ENCODE data around the gene IPPK.
"Not testable (repeated sequence)": the region's sequence is repeated elsewhere in the genome, so short reads cannot be mapped to it uniquely, and the experiment has no call there.

IPPK gene

GRCh38 chr9:92613268-92614122 is 56.4 kb downstream of the IPPK start:
- DNase-seq, result no peak

GRCh38 chr9:92612816-92613215 is 57.1 kb downstream of the IPPK start:
- no peak for DNase-seq

- no peak for DNase-seq
Observed at GRCh38 chr9:92612292-92612691, 57.6 kb downstream of the IPPK start.

GRCh38 chr9:92611621-92612285 is 58.2 kb downstream of the IPPK start:
- no peak for DNase-seq

GRCh38 chr9:92610470-92611420 is 59.2 kb downstream of the IPPK start:
- no peak for DNase-seq

- DNase-seq, result no peak
Observed at GRCh38 chr9:92608909-92609445, 61.0 kb downstream of the IPPK start.

GRCh38 chr9:92608241-92608908 is 61.6 kb downstream of the IPPK start:
- DNase-seq, result no peak

GRCh38 chr9:92607773-92608172 is 62.2 kb downstream of the IPPK start:
- DNase-seq, result no peak

GRCh38 chr9:92607088-92607487 is 62.8 kb downstream of the IPPK start:
- no peak for DNase-seq

GRCh38 chr9:92605224-92605623 is 64.7 kb downstream of the IPPK start:
- no peak for DNase-seq

GRCh38 chr9:92603990-92604389 is 65.9 kb downstream of the IPPK start:
- no peak for DNase-seq

- DNase-seq, result no peak
Observed at GRCh38 chr9:92603100-92603499, 66.8 kb downstream of the IPPK start.

GRCh38 chr9:92602413-92602812 is 67.5 kb downstream of the IPPK start:
- no peak for DNase-seq

- DNase-seq, result no peak
Observed at GRCh38 chr9:92601451-92601850, 68.5 kb downstream of the IPPK start.

- no peak for DNase-seq
Observed at GRCh38 chr9:92600462-92601261, 69.3 kb downstream of the IPPK start.

- no peak for DNase-seq
Observed at GRCh38 chr9:92599938-92600461, 69.9 kb downstream of the IPPK start.

GRCh38 chr9:92598382-92598781 is 71.5 kb downstream of the IPPK start:
- no peak for DNase-seq

- DNase-seq, result no peak
Observed at GRCh38 chr9:92595930-92596329, 74.0 kb downstream of the IPPK start.

GRCh38 chr9:92595075-92595474 is 74.9 kb downstream of the IPPK start:
- DNase-seq, result not testable (repeated sequence)

- DNase-seq, result no peak
Observed at GRCh38 chr9:92592946-92593861, 76.7 kb downstream of the IPPK start.

Measured in hematopoietic multipotent progenitor cell treated with erythropoietin and hydrocortisone succinate and interleukin-3 and kit ligand, for 8 days (in vitro differentiated cells).